ENCODE measurements around the gene PIN1. TPM values are rescaled to one million over a fixed set of nuclear protein-coding genes. Genes with fewer than 3 reads are reported as not detected.
A peak's percentile ranks its signal among the peaks of the same experiment; 100 is the strongest.

The PIN1 gene
- total and polyA plus RNA-seq, 2 of the 13 experiments (the other 11 are each of a cell fraction or from before 2014, with no cell fraction given) = 31.9 to 72.0 TPM

- TF ChIP-seq NKX3-1 (CRISPR knock-in tag; IDR thresholded peaks at IDR 0.05) (0 out of 2 replicates have a peak, but pooled peaks have one; percentile 15), ZNF414 (CRISPR knock-in tag; IDR thresholded peaks at IDR 0.05) (no peak), THYN1 (CRISPR knock-in tag; IDR thresholded peaks at IDR 0.05; ENCODE audit: borderline replicate concordance, low read depth) (no peak), ZFP41 (CRISPR knock-in tag; IDR thresholded peaks at IDR 0.05; ENCODE audit: borderline replicate concordance) (no peak), ZNF562 (CRISPR knock-in tag; IDR thresholded peaks at IDR 0.05; ENCODE audit: borderline replicate concordance) (no peak), YEATS4 (CRISPR knock-in tag; IDR thresholded peaks at IDR 0.05; ENCODE audit: borderline replicate concordance) (peak; percentile 65; the same call in 1 of the 2 replicates), IRX3 (CRISPR knock-in tag; IDR thresholded peaks at IDR 0.05; ENCODE audit: borderline replicate concordance, low read depth) (no peak), ISL2 (CRISPR knock-in tag; IDR thresholded peaks at IDR 0.05) (no peak), MAFF (IDR thresholded peaks at IDR 0.05; ENCODE audit: low read depth, low read length) (no peak), SMYD3 (CRISPR knock-in tag; IDR thresholded peaks at IDR 0.05) (no peak), CREB1 (IDR thresholded peaks at IDR 0.05) (no peak), CREB1 (CRISPR knock-in tag; IDR thresholded peaks at IDR 0.05) (peak; percentile 59; the same call in 1 of the 2 replicates), ZBTB40 (IDR thresholded peaks at IDR 0.05) (peak; percentile 94), ZBTB40 (CRISPR knock-in tag; IDR thresholded peaks at IDR 0.05) (peak; percentile 65), ZNF639 (CRISPR knock-in tag; conservative IDR thresholded peaks at IDR 0.05) (peak; percentile 83), ELF4 (CRISPR knock-in tag; IDR thresholded peaks at IDR 0.05; ENCODE audit: borderline replicate concordance) (peak; percentile 57; the same call in 1 of the 2 replicates), ZNF672 (CRISPR knock-in tag; IDR thresholded peaks at IDR 0.05) (no peak)
Observed at GRCh38 chr19:9827289-9828238, 7.6 kb upstream of the PIN1 start, which contains the start of gene UBL5 (continued).
